Measurements from ENCODE around the gene PLN.

PLN gene

GRCh38 chr6:118537574-118537973, 10.5 kb upstream of the PLN start:
- H3K27ac ChIP-seq (ENCODE audit: insufficient read depth in 1 of 2, low read depth in 1 of 2, low read length in 2 of 2, poor library complexity in 1 of 2, severe bottlenecking in 2 of 2) = no peak overlapping the region
- no peaks in the 10 kb centered on the region for H3K36me3 ChIP-seq (ENCODE audit: control insufficient read depth in 4 of 4, insufficient read depth in 4 of 4, low read length in 3 of 4)
- no peaks in the 10 kb centered on the region for H3K9me3 ChIP-seq (ENCODE audit: control extremely low read depth in 1 of 5, control insufficient read depth in 4 of 5, insufficient read depth in 2 of 5, low read depth in 1 of 5, low read length in 4 of 5)
- no peak overlapping the region for H3K4me3 ChIP-seq (ENCODE audit: control insufficient read depth in 1 of 7, extremely low read depth in 1 of 7, insufficient read depth in 4 of 7, low read depth in 2 of 7, low read length in 6 of 7)
- ChIA-PET CTCF (no interaction called here), POLR2A (no interaction called here)
- H3K27me3 ChIP-seq (replicated peaks in 2 of 5; ENCODE audit: control insufficient read depth in 4 of 5, insufficient read depth in 5 of 5, low read length in 4 of 5) = no peaks in the 10 kb centered on the region
- no peak for DNase-seq
- H3K4me1 ChIP-seq (ENCODE audit: control extremely low read depth in 1 of 4, control insufficient read depth in 4 of 4, insufficient read depth in 4 of 4, low read length in 3 of 4) = no peaks in the 10 kb centered on the region
- WGBS (ENCODE audit: insufficient coverage) = no CpG with 5 or more reads among the region's 2 CpGs

GRCh38 chr6:118542184-118542952, 5.7 kb upstream of the PLN start:
- 100% methylated on average over 1 of the region's 3 CpGs for WGBS (ENCODE audit: insufficient coverage)
- H3K27me3 ChIP-seq (replicated peaks in 2 of 5; ENCODE audit: control insufficient read depth in 4 of 5, insufficient read depth in 5 of 5, low read length in 4 of 5) = no peaks in the 10 kb centered on the region
- H3K9me3 ChIP-seq (ENCODE audit: control extremely low read depth in 1 of 5, control insufficient read depth in 4 of 5, insufficient read depth in 2 of 5, low read depth in 1 of 5, low read length in 4 of 5) = no peaks in the 10 kb centered on the region
- ChIA-PET CTCF (interaction anchor here (1.0 kb wide), 1 partner anchor 11 kb away, joined by 3 read pairs; no protein-coding TSS in a partner anchor), POLR2A (no interaction called here)
- DNase-seq = no peak
- no peak overlapping the region for H3K27ac ChIP-seq (ENCODE audit: insufficient read depth in 1 of 2, low read depth in 1 of 2, low read length in 2 of 2, poor library complexity in 1 of 2, severe bottlenecking in 2 of 2)
- no peaks in the 10 kb centered on the region for H3K4me1 ChIP-seq (ENCODE audit: control extremely low read depth in 1 of 4, control insufficient read depth in 4 of 4, insufficient read depth in 4 of 4, low read length in 3 of 4)
- no peaks in the 10 kb centered on the region for H3K36me3 ChIP-seq (ENCODE audit: control insufficient read depth in 4 of 4, insufficient read depth in 4 of 4, low read length in 3 of 4)
- H3K4me3 ChIP-seq (ENCODE audit: control insufficient read depth in 1 of 7, extremely low read depth in 1 of 7, insufficient read depth in 4 of 7, low read depth in 2 of 7, low read length in 6 of 7) = no peak overlapping the region

- Histone ChIP-seq H3K4me3 (ENCODE audit: control insufficient read depth in 1 of 7, extremely low read depth in 1 of 7, insufficient read depth in 4 of 7, low read depth in 2 of 7, low read length in 6 of 7) (no peak overlapping the region), H3K4me1 (ENCODE audit: control extremely low read depth in 1 of 4, control insufficient read depth in 4 of 4, insufficient read depth in 4 of 4, low read length in 3 of 4) (no peaks in the 10 kb centered on the region), H3K27ac (ENCODE audit: insufficient read depth in 1 of 2, low read depth in 1 of 2, low read length in 2 of 2, poor library complexity in 1 of 2, severe bottlenecking in 2 of 2) (no peak overlapping the region), H3K36me3 (ENCODE audit: control insufficient read depth in 4 of 4, insufficient read depth in 4 of 4, low read length in 3 of 4) (no peaks in the 10 kb centered on the region), H3K9me3 (ENCODE audit: control extremely low read depth in 1 of 5, control insufficient read depth in 4 of 5, insufficient read depth in 2 of 5, low read depth in 1 of 5, low read length in 4 of 5) (no peaks in the 10 kb centered on the region), H3K27me3 (replicated peaks in 2 of 5; ENCODE audit: control insufficient read depth in 4 of 5, insufficient read depth in 5 of 5, low read length in 4 of 5) (no peaks in the 10 kb centered on the region)
- DNase-seq = no peak
- ChIA-PET POLR2A (no interaction called here), CTCF (no interaction called here)
- no CpG with 5 or more reads among the region's 3 CpGs for WGBS (ENCODE audit: insufficient coverage)
Observed at GRCh38 chr6:118544105-118544504, 4.0 kb upstream of the PLN start.

GRCh38 chr6:118546164-118546879, 1.8 kb upstream of the PLN start:
- H3K9me3 ChIP-seq (ENCODE audit: control extremely low read depth in 1 of 5, control insufficient read depth in 4 of 5, insufficient read depth in 2 of 5, low read depth in 1 of 5, low read length in 4 of 5) = no peaks in the 10 kb centered on the region
- ChIA-PET CTCF (interaction anchor here (0.7 to 1.4 kb wide), 2 partner anchors 8 to 259 kb away, joined by 3 read pairs; no protein-coding TSS in a partner anchor), POLR2A (no interaction called here)

GRCh38 chr6:118546880-118547218, 1.2 kb upstream of the PLN start:
- H3K4me3 ChIP-seq (ENCODE audit: control insufficient read depth in 1 of 7, extremely low read depth in 1 of 7, insufficient read depth in 4 of 7, low read depth in 2 of 7, low read length in 6 of 7) = no peak overlapping the region
- no peak overlapping the region for H3K27ac ChIP-seq (ENCODE audit: insufficient read depth in 1 of 2, low read depth in 1 of 2, low read length in 2 of 2, poor library complexity in 1 of 2, severe bottlenecking in 2 of 2)
- no peaks in the 10 kb centered on the region for H3K4me1 ChIP-seq (ENCODE audit: control extremely low read depth in 1 of 4, control insufficient read depth in 4 of 4, insufficient read depth in 4 of 4, low read length in 3 of 4)
- DNase-seq = no peak
- POLR2A ChIA-PET = no interaction called here
- H3K9me3 ChIP-seq (ENCODE audit: control extremely low read depth in 1 of 5, control insufficient read depth in 4 of 5, insufficient read depth in 2 of 5, low read depth in 1 of 5, low read length in 4 of 5) = no peaks in the 10 kb centered on the region
- no peaks in the 10 kb centered on the region for H3K27me3 ChIP-seq (replicated peaks in 2 of 5; ENCODE audit: control insufficient read depth in 4 of 5, insufficient read depth in 5 of 5, low read length in 4 of 5)
- H3K36me3 ChIP-seq (ENCODE audit: control insufficient read depth in 4 of 4, insufficient read depth in 4 of 4, low read length in 3 of 4) = no peaks in the 10 kb centered on the region
- CTCF ChIA-PET = interaction anchor here (0.7 kb wide), 1 partner anchor 260 kb away, joined by 3 read pairs; no protein-coding TSS in a partner anchor
- no CpG with 5 or more reads among the region's 1 CpG for WGBS (ENCODE audit: insufficient coverage)

More at GRCh38 chr6:118546164-118546879, 1.8 kb upstream of the PLN start:
- 100% methylated on average over 3 of the region's 4 CpGs for WGBS (ENCODE audit: insufficient coverage)
- Histone ChIP-seq H3K27ac (ENCODE audit: insufficient read depth in 1 of 2, low read depth in 1 of 2, low read length in 2 of 2, poor library complexity in 1 of 2, severe bottlenecking in 2 of 2) (no peak overlapping the region), H3K4me3 (ENCODE audit: control insufficient read depth in 1 of 7, extremely low read depth in 1 of 7, insufficient read depth in 4 of 7, low read depth in 2 of 7, low read length in 6 of 7) (no peak overlapping the region), H3K4me1 (ENCODE audit: control extremely low read depth in 1 of 4, control insufficient read depth in 4 of 4, insufficient read depth in 4 of 4, low read length in 3 of 4) (no peaks in the 10 kb centered on the region), H3K36me3 (ENCODE audit: control insufficient read depth in 4 of 4, insufficient read depth in 4 of 4, low read length in 3 of 4) (no peaks in the 10 kb centered on the region), H3K27me3 (replicated peaks in 2 of 5; ENCODE audit: control insufficient read depth in 4 of 5, insufficient read depth in 5 of 5, low read length in 4 of 5) (no peaks in the 10 kb centered on the region)
- DNase-seq = no peak

GRCh38 chr6:118548613-118549012, 517 bp downstream of the PLN start:
- CTCF ChIA-PET = interaction anchor here (0.8 to 1.4 kb wide), 3 partner anchors 9 to 261 kb away, joined by 3 read pairs; no protein-coding TSS in a partner anchor

More at GRCh38 chr6:118548613-118549012, 517 bp downstream of the PLN start:
- H3K36me3 ChIP-seq (ENCODE audit: control insufficient read depth in 4 of 4, insufficient read depth in 4 of 4, low read length in 3 of 4) = no peaks in the 10 kb centered on the region
- no peak overlapping the region for H3K27ac ChIP-seq (ENCODE audit: insufficient read depth in 1 of 2, low read depth in 1 of 2, low read length in 2 of 2, poor library complexity in 1 of 2, severe bottlenecking in 2 of 2)
- POLR2A ChIA-PET = no interaction called here
- DNase-seq = no peak
- H3K27me3 ChIP-seq (replicated peaks in 2 of 5; ENCODE audit: control insufficient read depth in 4 of 5, insufficient read depth in 5 of 5, low read length in 4 of 5) = no peaks in the 10 kb centered on the region
- no peaks in the 10 kb centered on the region for H3K9me3 ChIP-seq (ENCODE audit: control extremely low read depth in 1 of 5, control insufficient read depth in 4 of 5, insufficient read depth in 2 of 5, low read depth in 1 of 5, low read length in 4 of 5)
- H3K4me3 ChIP-seq (ENCODE audit: control insufficient read depth in 1 of 7, extremely low read depth in 1 of 7, insufficient read depth in 4 of 7, low read depth in 2 of 7, low read length in 6 of 7) = no peak overlapping the region
- peaks cover 0 to 3% (median 0%) of the 10 kb centered on the region in 4 experiments for H3K4me1 ChIP-seq (ENCODE audit: control extremely low read depth in 1 of 4, control insufficient read depth in 4 of 4, insufficient read depth in 4 of 4, low read length in 3 of 4)
